Heart left ventricle (tissue), 13 donors: Measurements from ENCODE around the gene BTBD17.

Source experiments
- CTCF ChIP-seq, 12 donors: fragments of 200-600 bp; sonication (generic) in 4 of 12; IDR thresholded peaks; one replicate each; pipeline versions ENCODE4 v1.5.0 to v1.8.0; 2018 to 2022; ENCODE audit warnings: antibody characterized with exemption in 12 of 12, mild to moderate bottlenecking in 5 of 12
- POLR2A ChIP-seq, 2 donors: fragments of 450-650 bp; IDR thresholded peaks; one replicate each; pipeline ENCODE4 v1.6.1; 2017; ENCODE audit warnings: antibody characterized with exemption in 2 of 2, mild to moderate bottlenecking in 2 of 2, moderate library complexity in 2 of 2
- donor health status: ischemic (EF 13 %, LVEDD 7.1; RV severe dilation, severe dysfunction).
- donor health status: DM: no; HTN: yes; CAD: no.
- donor health status: DM: no; HTN: no; CAD: no.
- donor health status: ischemic (EF 25% LVEDD 6.9; RV normal size, moderate dysfunction).
- donor health status: ischemic (EF 25% LVEDD 5.7; RV mildly dilated, moderate dysfunction).
- donor health status: ischemic (EF 35%, LVEDD 5.7; RV mildly dilated, moderate dysfunction).
- donor health status: nonischemic (EF 11% LVEDD 7.7; RV severe dilation, severe dysfunction).
- donor health status: DM: yes; HTN: yes; CAD: no.
- donor health status: PGD.
- donor health status: ischemic (EF 29% LVEDD 5.4; RV normal size, mild dysfunction).
- donor health status: nonischemic (EF 23%, LVEDD 6.1; RV moderate dilation, normal function).

DNA sequence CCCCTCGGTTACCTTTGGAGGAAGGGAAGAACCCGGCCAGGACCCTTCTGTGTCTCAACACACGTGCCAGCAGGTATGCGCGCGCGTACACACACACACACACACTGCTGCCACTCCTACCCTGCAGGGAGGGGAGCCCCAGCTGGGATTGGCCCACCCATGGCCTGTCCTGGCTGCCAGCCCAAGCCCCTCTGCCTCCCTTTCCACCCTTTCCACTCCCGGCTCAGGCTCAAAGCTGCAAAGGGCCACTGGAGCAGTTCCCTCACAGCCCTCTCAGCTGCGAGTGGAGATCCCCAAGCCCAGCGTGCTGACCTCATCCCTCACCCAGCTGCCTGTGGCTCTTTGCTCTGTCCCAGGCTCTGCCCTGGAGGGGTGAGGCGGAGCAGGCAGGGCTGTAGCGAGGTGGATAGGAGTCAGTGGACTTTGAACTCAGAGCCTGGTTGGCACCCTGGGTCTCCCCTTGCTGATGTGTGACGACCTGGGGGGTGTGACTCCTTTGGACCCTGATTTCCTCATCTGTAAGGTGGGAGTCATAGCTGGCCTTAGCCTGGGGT, 21.1 kb downstream of the BTBD17 start:
- TF ChIP-seq POLR2A (IDR thresholded peaks at IDR 0.05) (no peak), CTCF (IDR thresholded peaks at IDR 0.05) (no peak)
